Heart right ventricle (tissue), 16 donors: Measurements from ENCODE around the gene FCSK. TPM values are rescaled to one million over a fixed set of nuclear protein-coding genes. Genes with fewer than 3 reads are reported as not detected.

Experiments
- ATAC-seq, 8 donors: fragments of 200-7000 bp; cut with Tn5 transposase; one replicate each; pipeline ENCODE4 v1.9.1; 2020; ENCODE audit warnings: mild to moderate bottlenecking in 8 of 8, moderate library complexity in 8 of 8, moderate number of reproducible peaks in 1 of 8
- DNase-seq, 2 donors: peaks; one replicate each; pipeline ENCODE4 v3.0.0-alpha.2; 2020
- H3K27ac ChIP-seq, 10 donors: fragments of 200-600 bp; sonication (generic) in 2 of 10; one replicate each; pipeline versions ENCODE4 v1.5.0 to v1.8.0; 2020 to 2022; ENCODE audit warnings: mild to moderate bottlenecking in 3 of 10
- H3K27me3 ChIP-seq, 7 donors: fragments of 200-600 bp; one replicate each; pipeline ENCODE4 v1.8.0; 2021 to 2022; ENCODE audit warnings: mild to moderate bottlenecking in 2 of 7
- H3K36me3 ChIP-seq, 9 donors: fragments of 200-600 bp; sonication (generic) in 1 of 9; one replicate each; pipeline versions ENCODE4 v1.5.0 to v1.8.0; 2020 to 2022; ENCODE audit warnings: mild to moderate bottlenecking in 2 of 9
- H3K4me1 ChIP-seq, 9 donors: fragments of 200-600 bp; sonication (generic) in 1 of 9; one replicate each; pipeline versions ENCODE4 v1.5.0 to v1.8.0; 2020 to 2022; ENCODE audit warnings: mild to moderate bottlenecking in 4 of 9
- H3K4me3 ChIP-seq, 10 donors: fragments of 200-600 bp; sonication (generic) in 2 of 10; one replicate each; pipeline versions ENCODE4 v1.5.0 to v1.8.0; 2020 to 2022; ENCODE audit warnings: mild to moderate bottlenecking in 7 of 10, moderate library complexity in 2 of 10
- H3K9me3 ChIP-seq, 11 donors: fragments of 200-600 bp in 10 of 11; sonication (generic) in 2 of 11; one replicate each; pipeline versions ENCODE4 v1.5.0 to v1.8.0; 2013 to 2022; ENCODE audit warnings: mild to moderate bottlenecking in 2 of 11, control low read depth in 1 of 11, moderate library complexity in 1 of 11
- CTCF ChIP-seq, 9 donors: fragments of 200-600 bp; sonication (generic) in 2 of 9; IDR thresholded peaks; one replicate each; pipeline versions ENCODE4 v1.5.0 to v1.8.0; 2021 to 2022; ENCODE audit warnings: antibody characterized with exemption in 9 of 9, mild to moderate bottlenecking in 5 of 9, moderate library complexity in 1 of 9
- WGBS, 2 donors: extraction: QIAGEN DNeasy Blood & Tissue Kit; methylation state at CpG; one replicate each; pipeline ENCODE4 v1.1.7; 2013; ENCODE audit warnings: inconsistent platforms in 1 of 2; 5-methylcytosine and 5-hydroxymethylcytosine counted together
- intact Hi-C, 10 donors: fragments of 100-400 bp; cut with DNase I; formaldehyde crosslinking; loops; one replicate each; pipeline versions ENCODE4 v1.11.1 to v1.14.2; 2022
- polyA plus RNA-seq, 2 donors: library from polyadenylated mRNA; stranded (reverse); fragments of 200-250 nt; gene quantifications; one replicate each; pipeline ENCODE4 v1.2.3, GENCODE V29; 2013
- total RNA-seq, 10 donors: library from RNA; stranded (reverse); fragmentation: NEBNext Ultra II Directional in 3 of 10; extraction: Animal tissue kit (Norgen Biotek cat#: 25700) in 3 of 10; gene quantifications; one replicate each; pipeline versions ENCODE4 v1.2.1 to v1.2.4, GENCODE V29; 2021 to 2023
- donor health status: Arrhythmogenic right ventricular cardiomyopathy.
- donor health status: ischemic (EF 13 %, LVEDD 7.1; RV severe dilation, severe dysfunction).
- donor health status: healthy with polysubstance abuse.
- donor health status: DM: no; HTN: yes; CAD: no.
- donor health status: DM: no; HTN: no; CAD: no.
- donor health status: ischemic (EF 25% LVEDD 6.9; RV normal size, moderate dysfunction).
- donor health status: ischemic (EF 25% LVEDD 5.7; RV mildly dilated, moderate dysfunction).
- donor health status: healthy.
- donor health status: DM: yes; HTN: yes; CAD: no.
- donor health status: Ischemic cardiomyopathy.
- donor health status: ischemic (EF 35%, LVEDD 5.7; RV mildly dilated, moderate dysfunction).
- donor health status: nonischemic (EF 11% LVEDD 7.7; RV severe dilation, severe dysfunction).
- donor health status: DM: yes; HTN: yes; CAD: no.
- donor health status: PGD.
- donor health status: ischemic (EF 29% LVEDD 5.4; RV normal size, mild dysfunction).
- donor health status: nonischemic (EF 23%, LVEDD 6.1; RV moderate dilation, normal function).

The FCSK gene
- total and polyA plus RNA-seq, 12 donors: 6.3 to 15.4 (median 9.0) TPM

GRCh38 chr16:70496513-70496912 lies 42.1 kb downstream of the FCSK start:
- ATAC-seq (no peak), DNase-seq (no peak)
- H3K9me3 ChIP-seq: no peaks in the 10 kb centered on the region
- no peak overlapping the region for H3K27ac ChIP-seq
- TF ChIP-seq CTCF (IDR thresholded peaks at IDR 0.05): no peak
- 95 to 98% methylated on average over 6 of the region's 6 CpGs for WGBS, 2 donors
- intact Hi-C loops: loop anchor here in 1 of 10 donors (10.0 kb wide), 1 partner anchor 132 kb away; no protein-coding TSS in a partner anchor
- H3K27me3 ChIP-seq: no peaks in the 10 kb centered on the region
- peaks cover 0 to 100% (median 51%) of the 10 kb centered on the region in 9 donors for H3K36me3 ChIP-seq
- peaks cover 0 to 15% (median 6%) of the 10 kb centered on the region in 9 donors for H3K4me1 ChIP-seq
- H3K4me3 ChIP-seq: no peak overlapping the region

GRCh38 chr16:70508752-70509151 lies 54.4 kb downstream of the FCSK start:
- H3K27me3 ChIP-seq: no peaks in the 10 kb centered on the region
- TF ChIP-seq CTCF (IDR thresholded peaks at IDR 0.05): peak in 6 of 9 donors; percentile 18 to 47 (median 26)
- no peaks in the 10 kb centered on the region for H3K9me3 ChIP-seq
- ATAC-seq: no peak
- no peak for DNase-seq
- WGBS, 2 donors: 45 to 63% methylated on average over 5 of the region's 5 CpGs
- H3K4me3 ChIP-seq: no peak overlapping the region
- intact Hi-C loops: no loop called here
- H3K36me3 ChIP-seq: peaks cover 0 to 97% (median 57%) of the 10 kb centered on the region in 9 donors
- peak overlapping the region in 1 of 10 donors; percentile 46 for H3K27ac ChIP-seq
- H3K4me1 ChIP-seq: peaks cover 0 to 8% (median 0%) of the 10 kb centered on the region in 9 donors

- H3K4me3 ChIP-seq: no peak overlapping the region
- TF ChIP-seq CTCF (IDR thresholded peaks at IDR 0.05): no peak
- 96 to 99% methylated on average over 3 of the region's 3 CpGs for WGBS, 2 donors
- H3K27ac ChIP-seq: no peak overlapping the region
- peaks cover 0 to 99% (median 68%) of the 10 kb centered on the region in 9 donors for H3K36me3 ChIP-seq
- no peaks in the 10 kb centered on the region for H3K9me3 ChIP-seq
- H3K27me3 ChIP-seq: no peaks in the 10 kb centered on the region
- ATAC-seq (no peak), DNase-seq (no peak)
- peaks cover 0 to 8% (median 0%) of the 10 kb centered on the region in 9 donors for H3K4me1 ChIP-seq
- intact Hi-C loops: no loop called here
These were observed 55.8 kb downstream of the FCSK start for GRCh38 chr16:70510216-70510615.

- ATAC-seq: no peak
- intact Hi-C loops: no loop called here
These were observed 57.4 kb downstream of the FCSK start for GRCh38 chr16:70511833-70512232.

More at GRCh38 chr16:70511833-70512232, 57.4 kb downstream of the FCSK start:
- no peak for TF ChIP-seq CTCF (IDR thresholded peaks at IDR 0.05)
- H3K4me3 ChIP-seq: no peak overlapping the region
- H3K36me3 ChIP-seq: peaks cover 0 to 100% (median 83%) of the 10 kb centered on the region in 9 donors
- no peaks in the 10 kb centered on the region for H3K27me3 ChIP-seq
- DNase-seq: no peak
- peaks cover 0 to 8% (median 0%) of the 10 kb centered on the region in 9 donors for H3K4me1 ChIP-seq
- WGBS, 2 donors: 93 to 96% methylated on average over 1 of the region's 1 CpG
- H3K9me3 ChIP-seq: no peaks in the 10 kb centered on the region
- H3K27ac ChIP-seq: no peak overlapping the region
